NCI-H2029 (cell line): ENCODE measurements around the gene SLC6A9.
A peak's percentile ranks its signal among the peaks of the same experiment; 100 is the strongest.

Experiments used
- DNase-seq: peaks from one replicate; lab custom pipeline; 2025; lab: John Stamatoyannopoulos, UW

The SLC6A9 gene

DNA sequence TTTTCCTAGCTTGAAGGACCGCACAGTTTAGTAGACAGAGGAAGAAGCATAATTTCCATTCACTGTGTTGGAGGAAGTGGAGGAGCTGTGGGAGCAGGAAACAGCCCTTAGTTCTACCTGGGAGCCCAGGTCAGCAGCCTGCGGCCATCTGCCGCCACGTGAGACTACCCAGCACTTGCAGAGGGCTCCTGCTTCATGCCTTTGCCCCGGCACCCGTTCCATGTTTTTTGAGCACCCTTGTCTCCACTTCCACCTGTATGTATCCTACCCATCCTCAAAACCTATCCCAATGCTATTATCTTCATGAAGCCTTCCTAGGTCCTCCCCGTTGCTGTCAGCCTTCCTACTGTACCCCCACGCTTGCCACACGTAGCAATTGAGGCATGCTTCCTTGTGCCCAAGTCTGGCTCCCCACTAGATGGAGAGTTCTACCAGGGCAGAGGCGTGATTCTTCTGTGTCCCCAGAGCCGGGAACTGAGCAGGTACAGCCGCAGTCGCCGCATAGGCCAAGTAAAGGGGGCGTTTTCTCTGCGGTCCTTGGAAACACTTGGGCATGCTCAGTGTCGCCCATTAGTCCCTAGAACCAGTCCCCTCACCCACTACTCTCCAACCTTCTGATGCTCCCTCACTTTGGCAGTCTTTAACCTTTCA, 1.9 kb downstream of the SLC6A9 start:
- no peak for DNase-seq

DNA sequence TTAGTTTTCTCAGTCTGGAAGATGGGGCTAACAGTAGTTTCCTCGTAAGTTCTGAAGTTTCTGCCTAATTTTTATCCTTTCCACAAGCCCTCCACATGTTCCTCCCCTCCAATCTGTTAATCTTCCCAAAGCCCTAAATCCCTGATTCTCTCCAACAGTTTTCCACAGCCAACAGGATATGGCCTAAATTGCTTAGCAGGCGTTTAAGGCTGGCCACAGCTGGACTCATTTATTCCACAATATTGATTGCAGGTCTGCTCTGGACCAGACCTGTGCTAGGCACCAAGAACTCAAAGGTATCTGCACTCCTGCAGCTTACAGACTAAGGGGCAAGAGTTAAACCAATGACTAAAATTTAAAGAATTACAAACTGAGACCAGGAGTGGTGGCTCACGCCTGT, 3.9 kb downstream of the SLC6A9 start:
- no peak for DNase-seq

DNA sequence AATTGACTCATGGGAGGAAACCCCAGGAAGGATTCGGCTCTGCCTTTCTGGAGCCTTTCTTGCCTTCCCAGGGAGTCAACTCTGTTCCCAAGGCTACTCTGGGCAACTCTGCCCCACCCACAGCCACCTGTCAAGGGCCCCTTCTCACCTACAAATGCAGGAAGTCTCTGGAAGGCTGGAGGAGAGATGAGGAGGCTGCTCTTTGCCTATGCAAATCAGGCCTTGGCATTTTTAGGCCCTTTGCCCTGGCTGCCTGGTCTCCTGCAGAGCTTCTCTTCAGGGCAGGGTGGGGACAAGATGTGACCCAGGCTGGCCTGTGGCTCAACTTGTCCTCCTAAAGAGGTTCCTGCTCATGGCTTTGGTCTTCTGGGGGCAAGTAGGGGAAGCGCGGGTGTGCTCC, 5.4 kb downstream of the SLC6A9 start:
- DNase-seq = no peak

DNA sequence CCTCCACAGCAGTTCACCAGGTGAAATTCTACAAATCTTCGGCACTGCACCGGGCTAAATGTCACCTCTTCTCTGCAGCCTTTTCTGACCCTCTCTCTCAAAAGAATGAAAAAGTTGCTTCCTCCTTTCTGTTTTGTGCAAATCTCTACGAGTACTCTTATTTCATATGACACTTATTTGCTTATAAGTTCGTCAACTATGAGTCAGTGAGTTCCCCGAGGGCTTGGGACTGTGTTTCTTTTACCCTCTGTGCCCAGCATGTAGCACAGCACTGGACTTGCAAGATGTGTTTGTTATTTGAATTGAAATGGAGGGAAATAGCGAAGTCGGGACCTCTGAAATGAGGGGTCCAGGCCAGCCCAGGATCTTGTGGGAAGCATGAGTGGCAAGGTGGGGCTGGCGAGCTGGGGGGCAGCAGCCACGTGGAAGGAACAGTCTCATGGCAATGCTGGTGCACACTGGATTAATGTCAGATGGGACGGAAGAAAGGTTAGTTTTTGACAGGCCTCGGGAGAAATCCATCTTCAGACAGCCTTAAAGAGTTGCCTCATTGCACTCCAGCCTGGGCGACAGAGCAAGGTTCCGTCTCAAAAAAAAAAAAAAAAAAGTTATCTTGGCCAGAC, 6.2 kb downstream of the SLC6A9 start:
- no peak for DNase-seq

DNA sequence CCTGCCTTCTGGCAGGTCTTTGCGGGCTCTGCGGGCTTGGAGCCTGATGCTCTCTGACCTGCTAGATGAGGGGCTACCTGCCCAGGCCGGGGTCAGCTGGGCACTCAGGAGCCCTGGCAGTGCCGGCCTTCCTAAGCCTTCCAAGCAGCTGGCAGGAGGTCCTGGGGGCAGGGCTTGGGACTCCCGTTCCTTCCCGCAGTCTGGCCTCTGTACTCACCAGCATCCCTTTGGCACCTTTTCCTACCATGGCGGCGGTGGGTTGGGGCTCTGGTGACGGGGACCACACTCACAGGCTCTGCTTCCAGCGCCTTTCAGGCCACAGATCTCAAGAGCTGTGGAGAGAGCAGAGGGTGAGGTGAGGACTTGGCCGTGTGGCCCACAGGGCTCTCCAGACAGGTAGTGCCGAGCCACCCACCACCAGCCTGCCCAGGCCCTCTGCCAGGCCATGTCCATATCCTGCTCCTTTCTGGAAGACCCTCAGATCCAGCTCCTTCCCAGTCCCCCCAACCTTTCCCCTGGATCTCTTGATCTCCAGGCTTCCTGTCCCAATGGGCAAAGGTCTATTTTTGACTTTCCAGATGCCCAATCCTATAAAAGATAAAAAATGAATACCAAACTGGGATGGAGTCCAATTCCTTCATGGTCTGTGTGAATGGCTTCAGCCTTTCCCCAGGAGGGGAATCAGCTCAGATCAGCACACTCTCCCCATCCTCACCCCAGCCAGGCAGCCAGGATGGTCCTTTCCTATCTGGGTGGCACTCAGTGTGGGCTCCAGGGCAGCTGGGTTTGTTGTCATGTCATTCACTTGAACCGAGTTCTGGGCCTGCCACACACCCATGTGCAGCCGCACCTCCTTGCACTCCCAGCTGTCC, 7.0 kb downstream of the SLC6A9 start:
- DNase-seq = no peak

DNA sequence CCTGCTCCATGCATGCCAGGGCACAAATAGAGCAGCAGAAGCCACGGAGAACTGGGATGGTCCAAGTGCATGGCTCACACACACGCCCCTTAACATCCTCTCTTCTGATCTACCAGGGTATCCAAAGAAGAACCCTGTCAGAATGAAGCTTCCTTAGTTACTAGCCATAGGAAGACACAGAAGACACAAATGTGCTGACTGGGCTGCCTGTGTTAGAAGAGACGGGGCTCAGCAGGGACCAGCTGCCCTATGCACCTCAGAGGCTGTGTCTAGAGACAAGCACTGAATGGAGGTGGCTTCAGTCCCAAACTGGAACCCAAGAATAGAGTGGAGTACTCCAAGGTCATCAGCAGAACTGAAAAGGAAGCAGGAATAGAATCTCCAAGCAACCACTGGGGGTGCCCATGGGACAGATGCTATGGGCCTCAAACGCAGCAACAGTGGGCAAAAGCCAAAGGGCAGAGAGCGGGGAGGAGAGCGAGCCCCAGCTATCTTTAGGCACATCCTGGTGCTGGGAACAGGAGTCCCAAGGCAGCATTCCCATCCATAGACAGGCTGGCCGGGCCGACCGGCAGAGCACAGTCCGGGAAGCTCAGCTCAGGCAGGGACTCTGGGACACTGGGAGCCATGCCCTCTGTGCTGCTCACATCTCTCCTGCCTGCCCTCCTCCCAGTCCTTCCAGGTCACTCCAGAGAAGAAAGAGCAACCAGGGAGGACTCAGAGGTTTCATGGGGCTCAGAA, 9.5 kb downstream of the SLC6A9 start:
- no peak for DNase-seq

DNA sequence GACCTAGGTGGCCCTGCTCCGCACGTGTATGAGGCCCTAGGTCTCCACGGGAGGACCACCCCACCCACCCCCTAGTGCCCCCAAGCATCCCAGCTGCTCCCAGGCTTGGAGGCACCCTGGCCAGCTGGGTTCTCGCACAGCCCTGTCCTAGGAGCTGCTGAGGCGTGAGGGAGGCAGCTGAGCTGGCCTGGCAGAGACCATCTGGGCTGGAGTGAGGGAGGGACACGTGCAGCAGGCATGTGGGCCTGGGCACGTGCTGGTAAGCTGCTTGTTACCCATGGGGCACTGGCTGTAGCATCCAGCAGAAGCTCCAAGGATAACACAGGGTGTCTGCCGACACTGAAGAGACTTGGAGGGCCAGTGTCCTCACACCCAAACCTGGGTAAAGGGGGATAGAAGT, 10.1 kb downstream of the SLC6A9 start:
- DNase-seq = no peak

DNA sequence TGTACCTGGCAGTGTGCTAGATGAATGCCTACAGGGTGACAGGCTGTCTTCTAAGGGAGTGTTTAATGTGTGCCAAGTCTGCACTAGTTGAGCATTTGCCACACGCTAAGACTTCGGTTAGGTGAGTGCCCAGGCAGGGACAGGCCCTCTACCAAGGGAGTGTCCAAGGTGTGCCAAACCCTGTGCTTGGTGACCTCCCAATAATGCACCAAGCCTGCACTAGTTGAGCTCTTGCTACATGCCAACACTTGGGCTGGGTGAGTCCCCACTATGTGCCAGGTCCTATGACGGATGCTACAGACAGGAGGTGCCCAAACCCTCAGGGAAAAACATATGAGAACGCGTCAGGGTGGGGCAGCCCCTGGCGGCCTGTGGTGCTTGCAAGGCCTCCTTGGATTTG, 10.8 kb downstream of the SLC6A9 start:
- no peak for DNase-seq

DNA sequence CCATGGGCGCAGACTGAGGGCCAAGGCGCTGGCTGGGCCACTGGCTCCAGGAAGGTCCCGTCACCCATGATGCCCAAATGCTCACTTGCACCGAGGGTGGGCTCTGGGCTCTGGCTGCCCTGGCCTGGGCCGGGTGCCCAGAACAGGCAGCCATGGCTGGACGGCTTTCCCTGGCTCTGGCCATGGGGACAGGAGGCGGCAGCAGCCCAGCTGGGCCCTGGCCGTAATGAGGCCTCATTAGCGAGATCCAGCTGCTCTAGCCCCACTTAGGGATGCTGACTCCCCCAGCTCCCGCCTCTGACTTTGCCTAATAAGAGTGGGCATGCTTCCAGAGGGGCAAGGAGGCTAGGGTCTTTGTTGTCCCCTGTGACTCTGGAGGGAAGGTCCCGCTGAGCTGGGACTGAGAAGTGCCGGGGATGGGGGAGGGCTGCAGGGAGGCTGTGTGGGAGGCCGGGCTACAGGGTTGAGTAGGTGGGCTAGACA, 11.8 kb downstream of the SLC6A9 start:
- DNase-seq = no peak

DNA sequence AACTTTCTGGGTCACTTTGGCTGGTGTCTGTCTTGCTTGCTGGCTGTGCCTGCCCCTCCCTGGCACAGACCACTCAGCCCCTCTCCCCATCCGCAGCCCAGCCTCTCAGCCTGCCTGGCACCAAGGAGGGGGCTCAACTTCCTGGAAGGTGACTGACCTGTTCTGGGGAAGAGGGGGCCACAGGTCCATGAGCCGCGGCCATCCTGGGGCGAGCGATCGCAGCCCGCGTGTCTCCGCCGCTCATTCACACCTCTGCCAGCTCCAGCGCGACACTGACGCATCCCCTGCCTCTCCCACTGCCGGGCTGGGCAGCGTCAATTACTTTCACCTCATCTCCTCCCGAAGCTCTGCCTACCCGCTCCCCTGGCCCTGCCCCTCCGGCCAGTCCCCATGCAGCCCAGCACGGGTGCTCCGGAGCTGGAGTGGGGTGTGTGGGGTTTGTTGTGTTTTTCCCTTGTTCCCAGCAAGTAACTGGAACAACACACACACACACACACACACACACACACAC, 14.3 kb downstream of the SLC6A9 start:
- DNase-seq = no peak

DNA sequence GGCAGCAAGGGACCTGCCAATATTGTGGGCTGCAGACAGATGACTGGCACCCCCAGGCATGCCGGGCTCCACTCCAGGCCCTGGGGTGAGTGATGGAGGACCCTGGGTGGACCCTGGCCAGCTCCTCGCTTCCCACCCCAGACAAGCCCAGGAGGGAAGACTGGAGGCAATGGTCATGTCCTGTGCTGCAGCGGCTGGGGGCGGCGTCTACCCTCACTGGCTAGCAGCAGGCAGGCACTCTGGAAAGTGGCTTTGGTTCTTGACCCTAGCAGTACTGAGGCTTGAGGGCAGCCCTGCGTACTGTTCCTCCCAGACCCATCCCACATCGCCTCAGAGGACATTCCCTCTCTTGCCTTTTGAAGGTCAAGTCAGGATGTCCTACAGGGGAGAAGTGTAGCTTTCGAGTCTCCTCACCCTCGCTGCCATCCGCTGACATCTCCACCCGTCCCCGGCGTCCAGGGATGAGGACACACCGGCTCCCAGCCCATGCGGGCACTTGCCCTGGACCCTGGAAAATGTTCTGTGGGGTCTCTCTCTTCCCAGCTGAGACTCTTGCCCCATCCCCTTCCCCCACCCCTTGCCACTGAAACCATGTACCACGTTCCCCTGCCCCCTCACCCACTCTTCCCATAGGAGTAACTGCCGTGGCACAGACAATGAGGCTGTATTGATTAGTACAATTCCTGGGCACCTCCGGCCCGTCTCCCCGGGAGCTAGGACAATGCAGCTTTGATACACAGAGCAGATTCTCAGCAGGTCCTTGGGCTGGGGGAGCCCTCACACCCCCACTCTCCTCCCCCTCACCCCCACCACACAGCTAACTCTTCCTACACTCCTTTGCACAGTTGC, 15.0 kb downstream of the SLC6A9 start:
- DNase-seq = no peak

DNA sequence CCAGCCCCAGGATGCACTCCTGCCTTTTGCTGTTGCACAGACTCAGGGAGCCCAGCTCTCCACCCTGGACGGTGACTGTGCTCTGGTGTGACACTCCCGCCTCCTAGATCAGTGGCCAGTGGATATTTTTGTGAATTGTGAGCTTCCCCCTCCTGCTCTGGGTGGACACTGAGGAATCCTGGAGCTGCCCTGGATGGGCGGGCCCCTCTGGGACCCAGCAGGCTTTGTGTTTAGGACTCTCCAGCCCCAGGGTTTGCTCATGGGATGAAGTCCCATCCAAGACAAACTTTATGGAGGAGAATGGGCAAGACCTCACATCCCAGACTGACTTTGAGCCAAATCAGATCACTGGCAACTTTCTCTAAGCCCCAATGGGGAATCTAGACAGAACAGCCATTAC, 16.1 kb downstream of the SLC6A9 start:
- no peak for DNase-seq

DNA sequence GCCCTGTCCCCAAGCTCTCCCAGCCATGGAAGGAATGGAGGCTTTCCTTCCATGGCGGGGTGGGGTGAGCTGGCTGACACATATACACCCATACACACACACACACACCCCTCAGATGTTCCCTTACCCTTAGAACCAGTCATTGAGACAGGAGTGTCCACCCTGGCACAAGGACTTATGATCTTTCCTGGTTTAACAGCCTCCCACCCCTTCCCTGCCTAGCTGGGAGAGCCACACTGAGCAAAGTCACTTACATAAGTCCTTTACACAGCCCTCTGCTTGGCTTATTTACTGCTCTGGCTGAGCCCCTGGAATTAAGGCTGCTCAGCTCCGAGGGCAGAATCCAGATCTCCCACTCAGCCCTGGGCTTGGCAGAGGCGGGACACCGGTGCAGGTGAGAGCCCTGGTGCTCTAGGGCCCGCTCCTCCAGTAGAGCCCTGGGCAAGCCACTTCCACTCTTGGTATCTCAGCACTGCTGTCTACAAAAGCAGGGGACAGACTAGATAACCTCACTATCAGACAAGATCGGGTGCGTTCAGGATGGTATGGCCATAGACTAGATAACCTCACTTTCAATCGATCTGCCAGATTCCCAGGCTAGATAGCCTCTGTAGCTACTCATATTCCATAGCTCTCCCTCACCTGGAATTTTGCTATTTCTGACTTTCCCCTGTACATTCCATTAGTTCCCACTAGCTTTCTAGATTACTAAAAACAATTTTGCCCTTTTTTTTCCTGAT, 16.7 kb downstream of the SLC6A9 start:
- DNase-seq = no peak

DNA sequence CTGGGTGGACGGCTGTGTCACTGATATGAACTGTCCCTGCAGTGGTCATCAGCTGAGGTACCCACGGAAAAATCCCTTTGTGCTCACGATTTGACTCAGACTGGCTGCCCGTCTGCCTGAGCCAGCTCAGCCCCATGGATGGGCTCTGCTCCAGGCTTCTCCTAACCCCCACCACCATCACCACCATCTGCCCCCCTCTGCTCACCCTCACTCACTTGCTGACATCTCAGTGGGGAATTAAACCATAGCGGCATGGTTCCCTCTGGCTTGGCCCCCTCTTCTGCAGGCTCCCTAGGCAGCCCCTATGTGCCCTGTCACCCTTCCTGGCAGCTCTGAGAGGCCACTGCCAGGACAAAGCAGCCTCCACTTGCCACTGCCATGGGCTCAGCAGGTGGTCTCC, 17.3 kb downstream of the SLC6A9 start:
- no peak for DNase-seq

DNA sequence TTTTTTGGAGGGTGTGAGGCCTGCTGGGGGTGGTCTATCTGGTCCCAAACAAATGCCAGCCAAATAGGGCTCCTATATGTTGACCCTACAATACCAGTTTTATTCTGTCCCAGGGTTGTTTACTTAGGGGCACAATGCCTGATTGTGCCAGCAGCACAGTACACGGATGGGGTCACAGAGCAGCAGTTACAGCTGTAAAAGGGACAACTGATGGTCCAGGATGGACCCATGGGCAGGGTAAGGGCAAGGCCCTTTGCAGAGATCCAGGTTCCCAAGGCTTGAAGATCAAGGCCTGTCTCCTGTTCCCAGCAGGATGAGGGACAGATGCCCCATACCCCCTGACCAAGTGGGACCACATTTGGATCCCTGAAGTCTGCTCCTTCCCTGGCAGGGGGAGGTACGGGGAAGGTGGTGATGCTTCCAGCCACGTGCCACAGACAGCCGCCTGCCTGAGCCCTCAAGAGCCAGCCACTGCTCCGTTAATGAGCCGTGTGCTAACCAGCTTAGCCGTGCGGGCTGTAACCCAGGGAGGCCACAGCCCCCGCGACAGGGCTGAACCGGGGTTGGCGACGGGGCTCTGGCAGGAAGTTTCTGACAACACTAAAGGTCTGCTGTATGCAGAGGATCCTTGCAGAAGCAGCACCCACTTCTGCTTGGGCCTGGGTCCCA, 18.2 kb downstream of the SLC6A9 start:
- no peak for DNase-seq

DNA sequence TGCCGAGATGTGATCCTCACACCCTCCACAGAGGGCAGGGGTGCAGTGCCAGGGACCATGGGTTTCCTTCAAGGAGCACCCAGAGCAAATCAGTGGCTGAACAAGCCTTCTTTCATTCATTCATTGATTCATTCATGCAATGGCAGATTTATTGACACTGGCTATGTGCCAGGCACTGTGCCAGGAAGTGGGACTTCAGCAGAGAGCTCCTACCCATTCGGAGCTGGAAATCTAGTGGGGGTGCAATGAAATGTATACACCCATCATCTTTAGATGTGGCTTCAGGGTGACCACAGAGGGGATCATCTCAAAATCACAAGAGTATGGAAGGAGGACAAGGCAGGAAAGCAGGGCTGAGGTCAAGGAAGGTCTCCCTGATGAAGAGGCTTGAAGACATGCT, 18.9 kb downstream of the SLC6A9 start:
- peak; percentile 80 for DNase-seq

DNA sequence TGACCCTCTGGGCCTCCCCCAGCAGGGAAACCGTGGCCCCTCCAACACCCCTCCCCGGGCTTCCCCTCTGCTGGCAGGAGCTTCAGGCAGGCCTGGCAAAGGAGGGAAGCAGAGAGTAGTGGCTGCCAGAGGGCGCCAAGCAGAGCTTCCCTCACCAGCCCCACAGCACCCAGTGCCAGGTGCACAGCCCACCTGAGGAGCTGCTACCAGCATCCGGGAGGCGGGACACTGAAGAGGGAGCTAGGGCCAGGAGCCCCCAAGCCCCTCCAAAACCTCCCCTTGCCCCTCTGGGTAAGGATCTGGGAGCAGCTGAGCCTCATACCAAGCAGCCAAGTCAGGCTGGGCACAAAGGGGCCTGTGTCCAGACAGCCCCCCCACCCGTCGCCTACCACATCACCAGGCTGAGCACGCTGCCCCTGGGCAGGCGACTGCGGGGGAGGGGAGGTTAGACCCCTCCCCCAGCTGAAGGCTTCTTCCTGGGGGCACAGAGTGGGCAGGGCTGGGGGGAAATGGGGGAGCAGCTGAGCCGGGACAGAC, 20.3 kb downstream of the SLC6A9 start:
- no peak for DNase-seq

DNA sequence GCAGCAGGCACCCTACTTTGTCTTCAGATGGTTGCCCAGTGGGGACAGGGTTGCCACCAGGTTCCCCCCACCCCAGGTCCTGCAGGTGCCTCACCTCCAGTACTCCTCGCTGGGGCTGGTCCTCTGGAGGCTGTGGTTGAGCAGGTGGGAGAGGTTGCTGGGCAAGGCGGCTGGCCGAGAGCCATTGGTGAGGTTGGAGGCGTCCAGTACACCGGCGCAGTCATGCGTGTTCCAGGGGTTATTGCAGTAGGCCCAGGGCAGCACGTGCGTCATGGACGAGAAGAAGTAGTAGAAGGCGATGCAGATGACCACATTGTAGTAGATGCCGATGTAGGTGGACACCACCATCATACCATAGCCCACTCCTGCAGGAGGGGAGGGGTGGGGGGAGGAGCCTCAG, 23.0 kb downstream of the SLC6A9 start:
- DNase-seq = no peak

DNA sequence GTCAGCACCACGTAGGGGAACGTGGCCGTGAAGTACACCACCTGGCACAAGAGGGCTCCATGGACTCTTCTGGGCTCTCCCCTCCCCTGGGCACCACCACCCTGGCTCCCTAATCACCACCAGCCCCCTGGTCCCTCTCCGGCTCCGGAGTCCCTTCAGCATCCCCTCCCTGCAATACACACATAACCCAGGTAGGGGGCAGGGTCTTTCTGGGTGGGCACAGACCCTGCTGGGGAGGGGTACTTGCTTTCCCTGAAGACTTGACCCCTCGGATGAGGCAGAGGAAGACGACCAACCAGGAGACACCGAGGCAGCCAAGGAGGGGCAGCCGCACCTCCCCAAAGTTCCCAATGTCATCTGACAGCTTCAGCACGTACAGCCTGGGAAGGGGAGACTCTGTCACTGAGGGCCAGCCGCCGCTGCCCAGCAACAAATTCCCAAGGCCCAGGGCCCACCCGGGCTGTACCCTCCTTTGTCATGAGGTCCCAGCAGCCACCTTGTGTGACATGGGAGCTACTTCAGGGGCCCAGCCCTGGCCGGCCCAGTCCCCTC, 28.6 kb downstream of the SLC6A9 start:
- no peak for DNase-seq
